Liver (tissue), 9 donors: ENCODE measurements around the gene ASPG. TPM values are rescaled to one million over a fixed set of nuclear protein-coding genes. Genes with fewer than 3 reads are reported as not detected.

Source experiments
- DNase-seq: peaks from one replicate; pipeline ENCODE4 v3.0.0-alpha.2; 2017; ENCODE audit warnings: low spot score
- H3K27ac ChIP-seq, 2 donors: one replicate each; pipeline ENCODE4 v1.7.0; 2013; ENCODE audit warnings: inconsistent platforms in 2 of 2, low read length in 2 of 2, control low read depth in 1 of 2, low read depth in 1 of 2, mild to moderate bottlenecking in 1 of 2
- H3K27me3 ChIP-seq, 4 donors: one replicate each; pipeline versions ENCODE4 v1.6.1 to v1.7.0; 2013; ENCODE audit warnings: low read length in 3 of 4, inconsistent platforms in 1 of 4, mild to moderate bottlenecking in 1 of 4, moderate library complexity in 1 of 4; ENCODE audit not compliant: control insufficient read depth in 4 of 4, insufficient read depth in 4 of 4
- H3K36me3 ChIP-seq, 4 donors: one replicate each; pipeline versions ENCODE4 v1.6.1 to v1.7.0; 2013; ENCODE audit warnings: low read length in 3 of 4, mild to moderate bottlenecking in 3 of 4, low read depth in 1 of 4, moderate library complexity in 1 of 4; ENCODE audit not compliant: control insufficient read depth in 4 of 4, insufficient read depth in 3 of 4
- H3K4me1 ChIP-seq, 4 donors: one replicate each; pipeline versions ENCODE4 v1.6.1 to v1.7.0; 2013; ENCODE audit warnings: low read length in 3 of 4, mild to moderate bottlenecking in 3 of 4, moderate library complexity in 1 of 4; ENCODE audit not compliant: control insufficient read depth in 4 of 4, insufficient read depth in 4 of 4
- H3K4me3 ChIP-seq, 3 donors: one replicate each; pipeline versions ENCODE4 v1.6.1 to v1.7.0; 2013; ENCODE audit warnings: low read length in 3 of 3, control low read depth in 1 of 3, low read depth in 1 of 3, mild to moderate bottlenecking in 1 of 3
- H3K9ac ChIP-seq, 2 donors: one replicate each; pipeline ENCODE4 v1.7.0; 2013; ENCODE audit warnings: low read length in 2 of 2, mild to moderate bottlenecking in 2 of 2, moderate library complexity in 2 of 2, control low read depth in 1 of 2, low read depth in 1 of 2
- H3K9me3 ChIP-seq, 4 donors: one replicate each; pipeline versions ENCODE4 v1.6.1 to v1.7.0; 2013; ENCODE audit warnings: low read length in 3 of 4; ENCODE audit not compliant: control insufficient read depth in 4 of 4
- CTCF ChIP-seq: fragments of 150-350 bp; IDR thresholded peaks from 2 replicates; pipeline ENCODE4 v1.5.1; 2017; ENCODE audit warnings: improper control_type of control experiment, low read depth, low read length; ENCODE audit not compliant: missing input control
- EGR1 ChIP-seq, 2 donors: IDR thresholded peaks; 2 replicates each; pipeline ENCODE4 v1.6.1; 2016 to 2018; ENCODE audit warnings: antibody characterized with exemption in 2 of 2, low read depth in 2 of 2
- FOXA1 ChIP-seq: IDR thresholded peaks from 2 replicates; pipeline ENCODE4 v1.6.1; 2016; ENCODE audit warnings: antibody characterized with exemption
- FOXA2 ChIP-seq: IDR thresholded peaks from 2 replicates; pipeline ENCODE4 v1.6.1; 2016; ENCODE audit warnings: antibody characterized with exemption
- GABPA ChIP-seq, 2 donors: IDR thresholded peaks in 1 of 2; conservative IDR thresholded peaks in 1 of 2; 2 replicates each; pipeline ENCODE4 v1.6.1; 2016; ENCODE audit warnings: antibody characterized with exemption in 2 of 2, mild to moderate bottlenecking in 1 of 2, moderate library complexity in 1 of 2
- HNF4A ChIP-seq, 2 donors: conservative IDR thresholded peaks; 2 replicates each; pipeline ENCODE4 v1.6.1; 2016; ENCODE audit warnings: antibody characterized with exemption in 2 of 2, mild to moderate bottlenecking in 2 of 2
- HNF4G ChIP-seq: IDR thresholded peaks from 2 replicates; pipeline ENCODE4 v1.6.1; 2016; ENCODE audit warnings: antibody characterized with exemption
- NR2F2 ChIP-seq: IDR thresholded peaks from 2 replicates; pipeline ENCODE4 v1.6.1; 2016; ENCODE audit warnings: antibody characterized with exemption
- RAD21 ChIP-seq, 2 donors: IDR thresholded peaks; 2 replicates each; pipeline ENCODE4 v1.6.1; 2016; ENCODE audit warnings: antibody characterized with exemption in 2 of 2, mild to moderate bottlenecking in 2 of 2
- RXRA ChIP-seq, 2 donors: IDR thresholded peaks; 2 replicates each; pipeline ENCODE4 v1.6.1; 2017 to 2018; ENCODE audit warnings: antibody characterized with exemption in 2 of 2, mild to moderate bottlenecking in 1 of 2
- TAF1 ChIP-seq: conservative IDR thresholded peaks from 2 replicates; pipeline ENCODE4 v1.6.1; 2016; ENCODE audit warnings: antibody characterized with exemption, mild to moderate bottlenecking
- YY1 ChIP-seq: IDR thresholded peaks from 2 replicates; pipeline ENCODE4 v1.6.1; 2016; ENCODE audit warnings: antibody characterized with exemption, mild to moderate bottlenecking
- WGBS: extraction: QIAGEN DNeasy Blood & Tissue Kit; methylation state at CpG from one replicate; pipeline ENCODE4 v1.1.7; 2013; 5-methylcytosine and 5-hydroxymethylcytosine counted together
- polyA plus RNA-seq, 2 donors: library from polyadenylated mRNA; stranded (reverse) in 1 of 2; unstranded in 1 of 2; fragments of 200-250 nt in 1 of 2; fragments of >200 nt in 1 of 2; fragmentation: Nextera tagmentation in 1 of 2; extraction: Ambion mirVana in 1 of 2; gene quantifications; one replicate each; pipeline versions ENCODE4 v1.2.1 to v1.2.3, GENCODE V29; 2013 to 2015
- total RNA-seq, 2 donors: library from RNA; depleted of rRNA; stranded (reverse); fragments of >200 nt; gene quantifications; one replicate each; pipeline ENCODE4 v1.2.3, GENCODE V29; 2014
- TF ChIP-seq, protein P1 (sequence below): IDR thresholded peaks from 2 replicates; pipeline ENCODE4 v1.6.1; 2016; ENCODE audit warnings: antibody characterized with exemption
- TF ChIP-seq, protein P2 (sequence below): IDR thresholded peaks from 2 replicates; pipeline ENCODE4 v1.6.1; 2016; ENCODE audit warnings: antibody characterized with exemption
- TF ChIP-seq, protein P3 (sequence below): IDR thresholded peaks from 2 replicates; pipeline ENCODE4 v1.6.1; 2016; ENCODE audit warnings: antibody characterized with exemption
- donor health status: healthy.
- donor health status: healthy.
- donor health status: healthy.
- donor health status: healthy.
- donor health status: healthy.

Gene ASPG
- total and polyA plus RNA-seq, 4 donors: 42.4 to 158 (median 110) TPM

GRCh38 chr14:104119488-104120251 is 34.2 kb downstream of the ASPG start:
- TF ChIP-seq RXRA (IDR thresholded peaks at IDR 0.05) (no peak), GABPA (IDR thresholded peaks at IDR 0.05 in 1 of 2, conservative IDR thresholded peaks at IDR 0.05 in 1 of 2) (no peak), YY1 (no peak), FOXA1 (no peak), RAD21 (IDR thresholded peaks at IDR 0.05) (no peak), CTCF (no peak)
- TF ChIP-seq, protein P1, sequence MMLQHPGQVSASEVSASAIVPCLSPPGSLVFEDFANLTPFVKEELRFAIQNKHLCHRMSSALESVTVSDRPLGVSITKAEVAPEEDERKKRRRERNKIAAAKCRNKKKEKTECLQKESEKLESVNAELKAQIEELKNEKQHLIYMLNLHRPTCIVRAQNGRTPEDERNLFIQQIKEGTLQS: no peak
- TF ChIP-seq, protein P2, sequence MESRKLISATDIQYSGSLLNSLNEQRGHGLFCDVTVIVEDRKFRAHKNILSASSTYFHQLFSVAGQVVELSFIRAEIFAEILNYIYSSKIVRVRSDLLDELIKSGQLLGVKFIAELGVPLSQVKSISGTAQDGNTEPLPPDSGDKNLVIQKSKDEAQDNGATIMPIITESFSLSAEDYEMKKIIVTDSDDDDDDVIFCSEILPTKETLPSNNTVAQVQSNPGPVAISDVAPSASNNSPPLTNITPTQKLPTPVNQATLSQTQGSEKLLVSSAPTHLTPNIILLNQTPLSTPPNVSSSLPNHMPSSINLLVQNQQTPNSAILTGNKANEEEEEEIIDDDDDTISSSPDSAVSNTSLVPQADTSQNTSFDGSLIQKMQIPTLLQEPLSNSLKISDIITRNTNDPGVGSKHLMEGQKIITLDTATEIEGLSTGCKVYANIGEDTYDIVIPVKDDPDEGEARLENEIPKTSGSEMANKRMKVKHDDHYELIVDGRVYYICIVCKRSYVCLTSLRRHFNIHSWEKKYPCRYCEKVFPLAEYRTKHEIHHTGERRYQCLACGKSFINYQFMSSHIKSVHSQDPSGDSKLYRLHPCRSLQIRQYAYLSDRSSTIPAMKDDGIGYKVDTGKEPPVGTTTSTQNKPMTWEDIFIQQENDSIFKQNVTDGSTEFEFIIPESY: no peak
- no peak overlapping the region for H3K27ac ChIP-seq

DNA sequence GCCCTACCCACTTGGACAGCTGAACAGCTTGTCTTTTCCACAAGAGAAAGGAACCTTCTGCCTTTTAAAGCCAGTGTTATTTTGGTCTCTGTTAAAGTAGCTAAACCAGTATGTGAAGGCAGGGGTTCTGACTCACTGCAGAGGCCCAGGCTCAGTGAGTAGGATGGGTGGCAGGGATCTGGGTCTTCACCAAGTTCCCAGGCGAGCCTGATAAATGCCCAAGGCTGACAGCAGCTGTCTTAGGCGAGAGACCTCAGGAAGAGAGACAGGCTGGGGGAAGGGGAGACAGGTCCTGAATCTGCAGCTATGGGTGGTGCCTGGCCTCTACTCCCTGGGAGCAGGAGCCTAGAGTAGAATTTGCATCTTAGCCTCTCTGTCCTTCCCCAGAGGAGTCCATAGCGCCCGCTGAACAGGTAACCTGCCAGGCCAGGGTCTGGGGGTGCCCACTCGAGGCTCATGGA is 34.8 kb downstream of the ASPG start:
- no peaks in the 10 kb centered on the region for H3K36me3 ChIP-seq
- no peak for DNase-seq
- H3K9me3 ChIP-seq: peaks cover 0 to 6% (median 0%) of the 10 kb centered on the region in 4 donors
- H3K4me3 ChIP-seq: no peak overlapping the region
- peaks cover 5 to 16% (median 9%) of the 10 kb centered on the region in 4 donors for H3K4me1 ChIP-seq
- WGBS: 89% methylated on average over 5 of the region's 5 CpGs
- no peak overlapping the region for H3K27ac ChIP-seq
- no peak overlapping the region for H3K9ac ChIP-seq
- H3K27me3 ChIP-seq: no peaks in the 10 kb centered on the region
- TF ChIP-seq EGR1 (IDR thresholded peaks at IDR 0.05; ENCODE audit: low read depth in 2 of 2) (no peak), GABPA (IDR thresholded peaks at IDR 0.05 in 1 of 2, conservative IDR thresholded peaks at IDR 0.05 in 1 of 2) (no peak), FOXA2 (no peak), RXRA (IDR thresholded peaks at IDR 0.05) (no peak), YY1 (no peak), NR2F2 (no peak), HNF4G (no peak), RAD21 (IDR thresholded peaks at IDR 0.05) (no peak), FOXA1 (no peak), CTCF (no peak), TAF1 (no peak), HNF4A (conservative IDR thresholded peaks at IDR 0.05) (no peak)
- TF ChIP-seq, protein P2: no peak
- TF ChIP-seq, protein P3, sequence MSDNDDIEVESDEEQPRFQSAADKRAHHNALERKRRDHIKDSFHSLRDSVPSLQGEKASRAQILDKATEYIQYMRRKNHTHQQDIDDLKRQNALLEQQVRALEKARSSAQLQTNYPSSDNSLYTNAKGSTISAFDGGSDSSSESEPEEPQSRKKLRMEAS: no peak
- TF ChIP-seq, protein P1: no peak

More at GRCh38 chr14:104119488-104120251, 34.2 kb downstream of the ASPG start:
- H3K27me3 ChIP-seq: no peaks in the 10 kb centered on the region
- H3K9me3 ChIP-seq: peaks cover 0 to 4% (median 0%) of the 10 kb centered on the region in 4 donors
- peaks cover 5 to 16% (median 9%) of the 10 kb centered on the region in 4 donors for H3K4me1 ChIP-seq
- no peaks in the 10 kb centered on the region for H3K36me3 ChIP-seq
- DNase-seq: no peak
- no peak overlapping the region for H3K4me3 ChIP-seq
- 84% methylated on average over 18 of the region's 18 CpGs for WGBS
- no peak overlapping the region for H3K9ac ChIP-seq
